PC-9 (cell line): ENCODE results near the gene CLIC1.

Experiments used
- EZH2 ChIP-seq: fragments of 200-600 bp; sonication (generic); IDR thresholded peaks from 2 replicates; pipeline ENCODE4 v1.8.0; 2017; ENCODE audit warnings: antibody characterized with exemption, low read depth
- TF ChIP-seq, protein P1 (sequence below): fragments of 200-600 bp; sonication (generic); conservative IDR thresholded peaks from 2 replicates; pipeline ENCODE4 v1.6.1; 2017; ENCODE audit warnings: mixed run types, antibody characterized with exemption, mild to moderate bottlenecking, moderate library complexity

DNA sequence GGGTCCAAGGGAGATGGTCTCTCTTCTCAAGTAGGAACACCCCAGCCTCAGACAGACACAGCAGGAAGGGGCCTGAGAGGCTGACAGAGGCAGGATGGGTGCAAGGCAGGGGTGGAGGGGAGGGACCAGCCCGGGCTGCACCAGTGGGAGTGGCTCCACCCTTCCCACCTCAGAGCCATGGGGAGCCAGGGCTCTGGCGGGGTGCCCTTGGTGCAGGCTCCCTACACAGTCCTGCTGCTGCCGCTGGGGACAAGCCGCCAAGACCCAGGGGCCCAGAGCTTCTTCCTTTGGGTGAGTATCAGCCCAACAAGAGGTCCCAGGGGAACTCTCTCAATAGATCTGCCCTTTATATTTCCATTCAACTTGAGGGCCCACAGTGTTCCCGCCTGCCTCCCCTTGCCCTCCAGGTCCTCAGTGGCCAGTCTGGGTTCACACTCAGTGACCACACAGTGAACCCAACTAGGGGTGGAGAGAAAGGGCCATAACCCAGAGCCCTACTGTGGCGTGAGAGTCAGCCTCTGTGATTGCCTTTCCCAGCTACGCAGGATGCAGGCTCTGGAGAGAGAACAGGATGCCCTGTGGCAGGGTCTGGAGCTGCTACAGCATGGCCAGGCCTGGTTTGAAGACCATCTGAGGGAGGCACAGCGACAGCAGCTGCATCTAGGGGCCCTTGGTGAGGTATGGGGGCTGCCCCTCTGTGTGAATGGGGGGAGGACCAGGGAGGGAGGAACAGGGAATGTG is 26.7 kb upstream of the CLIC1 start:
- TF ChIP-seq, protein P1, sequence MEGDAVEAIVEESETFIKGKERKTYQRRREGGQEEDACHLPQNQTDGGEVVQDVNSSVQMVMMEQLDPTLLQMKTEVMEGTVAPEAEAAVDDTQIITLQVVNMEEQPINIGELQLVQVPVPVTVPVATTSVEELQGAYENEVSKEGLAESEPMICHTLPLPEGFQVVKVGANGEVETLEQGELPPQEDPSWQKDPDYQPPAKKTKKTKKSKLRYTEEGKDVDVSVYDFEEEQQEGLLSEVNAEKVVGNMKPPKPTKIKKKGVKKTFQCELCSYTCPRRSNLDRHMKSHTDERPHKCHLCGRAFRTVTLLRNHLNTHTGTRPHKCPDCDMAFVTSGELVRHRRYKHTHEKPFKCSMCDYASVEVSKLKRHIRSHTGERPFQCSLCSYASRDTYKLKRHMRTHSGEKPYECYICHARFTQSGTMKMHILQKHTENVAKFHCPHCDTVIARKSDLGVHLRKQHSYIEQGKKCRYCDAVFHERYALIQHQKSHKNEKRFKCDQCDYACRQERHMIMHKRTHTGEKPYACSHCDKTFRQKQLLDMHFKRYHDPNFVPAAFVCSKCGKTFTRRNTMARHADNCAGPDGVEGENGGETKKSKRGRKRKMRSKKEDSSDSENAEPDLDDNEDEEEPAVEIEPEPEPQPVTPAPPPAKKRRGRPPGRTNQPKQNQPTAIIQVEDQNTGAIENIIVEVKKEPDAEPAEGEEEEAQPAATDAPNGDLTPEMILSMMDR, result no peak
- no peak for TF ChIP-seq EZH2
